ENCODE results near the gene CEP290.
"Not testable (repeated sequence)": the region's sequence is repeated elsewhere in the genome, so short reads cannot be mapped to it uniquely, and the experiment has no call there.

Gene CEP290

GRCh38 chr12:88142610-88142991 is 713 bp upstream of the CEP290 start:
- DNase-seq (ENCODE audit: low read depth in 3 of 3, low spot score in 1 of 3) = no peak

GRCh38 chr12:88141425-88141773 is 489 bp downstream of the CEP290 start:
- DNase-seq (ENCODE audit: low read depth in 3 of 3, low spot score in 1 of 3) = no peak

- not testable (repeated sequence) for DNase-seq (ENCODE audit: low read depth in 3 of 3, low spot score in 1 of 3)
These were observed 2.2 kb downstream of the CEP290 start for GRCh38 chr12:88139711-88140110.

GRCh38 chr12:88133181-88133580 is 8.7 kb downstream of the CEP290 start:
- DNase-seq (ENCODE audit: low read depth in 3 of 3, low spot score in 1 of 3) = not testable (repeated sequence)

GRCh38 chr12:88132392-88132791 is 9.5 kb downstream of the CEP290 start:
- no peak for DNase-seq (ENCODE audit: low read depth in 3 of 3, low spot score in 1 of 3)

- DNase-seq (ENCODE audit: low read depth in 3 of 3, low spot score in 1 of 3) = no peak
These were observed 14.0 kb downstream of the CEP290 start for GRCh38 chr12:88127855-88128254.

GRCh38 chr12:88127099-88127498 is 14.8 kb downstream of the CEP290 start:
- no peak for DNase-seq (ENCODE audit: low read depth in 3 of 3, low spot score in 1 of 3)

- no peak for DNase-seq (ENCODE audit: low read depth in 3 of 3, low spot score in 1 of 3)
These were observed 19.2 kb downstream of the CEP290 start for GRCh38 chr12:88122666-88123065.

GRCh38 chr12:88113871-88114270 is 28.0 kb downstream of the CEP290 start:
- DNase-seq (ENCODE audit: low read depth in 3 of 3, low spot score in 1 of 3) = no peak

- no peak for DNase-seq (ENCODE audit: low read depth in 3 of 3, low spot score in 1 of 3)
These were observed 30.7 kb downstream of the CEP290 start for GRCh38 chr12:88111074-88111652.

- no peak for DNase-seq (ENCODE audit: low read depth in 3 of 3, low spot score in 1 of 3)
These were observed 33.9 kb downstream of the CEP290 start for GRCh38 chr12:88108021-88108420.

GRCh38 chr12:88093573-88093972 is 48.3 kb downstream of the CEP290 start:
- no peak for DNase-seq (ENCODE audit: low read depth in 3 of 3, low spot score in 1 of 3)

- no peak for DNase-seq (ENCODE audit: low read depth in 3 of 3, low spot score in 1 of 3)
These were observed 49.1 kb downstream of the CEP290 start for GRCh38 chr12:88092771-88093170.

GRCh38 chr12:88084210-88084609 is 57.7 kb downstream of the CEP290 start:
- no peak for DNase-seq (ENCODE audit: low read depth in 3 of 3, low spot score in 1 of 3)

GRCh38 chr12:88083634-88084033 is 58.3 kb downstream of the CEP290 start:
- DNase-seq (ENCODE audit: low read depth in 3 of 3, low spot score in 1 of 3) = no peak

GRCh38 chr12:88081247-88081646 is 60.6 kb downstream of the CEP290 start:
- DNase-seq (ENCODE audit: low read depth in 3 of 3, low spot score in 1 of 3) = no peak

GRCh38 chr12:88067301-88067700 is 74.6 kb downstream of the CEP290 start:
- DNase-seq (ENCODE audit: low read depth in 3 of 3, low spot score in 1 of 3) = no peak

GRCh38 chr12:88063375-88063774 is 78.5 kb downstream of the CEP290 start:
- DNase-seq (ENCODE audit: low read depth in 3 of 3, low spot score in 1 of 3) = no peak

- no peak for DNase-seq (ENCODE audit: low read depth in 3 of 3, low spot score in 1 of 3)
These were observed 79.4 kb downstream of the CEP290 start for GRCh38 chr12:88062474-88062873.

GRCh38 chr12:88058719-88059077 is 83.2 kb downstream of the CEP290 start:
- no peak for DNase-seq (ENCODE audit: low read depth in 3 of 3, low spot score in 1 of 3)

- no peak for DNase-seq (ENCODE audit: low read depth in 3 of 3, low spot score in 1 of 3)
These were observed 83.7 kb downstream of the CEP290 start for GRCh38 chr12:88057994-88058718.

GRCh38 chr12:88056571-88056970 is 85.3 kb downstream of the CEP290 start:
- no peak for DNase-seq (ENCODE audit: low read depth in 3 of 3, low spot score in 1 of 3)

- no peak for DNase-seq (ENCODE audit: low read depth in 3 of 3, low spot score in 1 of 3)
These were observed 89.2 kb downstream of the CEP290 start for GRCh38 chr12:88052686-88053085.

Measured in stimulated activated CD4-positive, alpha-beta T cell treated with anti-CD3 and anti-CD28 coated beads, TNF-alpha, amount 100 ng/mL, for 1 hour (primary cell).